ENCODE data around the gene PRDM16.

DNA sequence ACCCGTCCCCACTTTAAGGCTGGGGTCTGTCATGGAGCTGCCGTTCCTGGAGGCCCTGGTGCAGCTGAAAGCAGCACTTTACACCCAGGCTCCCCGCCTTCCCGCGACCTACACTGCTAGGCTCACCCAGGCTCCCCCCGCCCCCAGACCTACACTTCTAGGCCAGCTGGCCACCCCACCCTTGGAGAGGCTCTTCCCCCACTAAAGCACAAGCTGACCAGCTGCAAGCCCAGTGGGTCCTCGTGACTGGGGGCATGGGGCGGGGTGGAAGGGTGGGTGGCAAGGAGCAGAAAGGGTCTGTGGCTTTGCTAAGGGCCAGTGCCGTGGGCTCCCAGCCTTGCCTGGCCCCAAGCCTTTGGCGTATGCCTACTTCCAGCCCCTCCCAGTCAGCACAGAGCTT lies 375.7 kb downstream of the PRDM16 start:
- TF ChIP-seq SP1 (IDR thresholded peaks at IDR 0.05; ENCODE audit: low read depth) = no peak
- TF ChIP-seq, protein P1, sequence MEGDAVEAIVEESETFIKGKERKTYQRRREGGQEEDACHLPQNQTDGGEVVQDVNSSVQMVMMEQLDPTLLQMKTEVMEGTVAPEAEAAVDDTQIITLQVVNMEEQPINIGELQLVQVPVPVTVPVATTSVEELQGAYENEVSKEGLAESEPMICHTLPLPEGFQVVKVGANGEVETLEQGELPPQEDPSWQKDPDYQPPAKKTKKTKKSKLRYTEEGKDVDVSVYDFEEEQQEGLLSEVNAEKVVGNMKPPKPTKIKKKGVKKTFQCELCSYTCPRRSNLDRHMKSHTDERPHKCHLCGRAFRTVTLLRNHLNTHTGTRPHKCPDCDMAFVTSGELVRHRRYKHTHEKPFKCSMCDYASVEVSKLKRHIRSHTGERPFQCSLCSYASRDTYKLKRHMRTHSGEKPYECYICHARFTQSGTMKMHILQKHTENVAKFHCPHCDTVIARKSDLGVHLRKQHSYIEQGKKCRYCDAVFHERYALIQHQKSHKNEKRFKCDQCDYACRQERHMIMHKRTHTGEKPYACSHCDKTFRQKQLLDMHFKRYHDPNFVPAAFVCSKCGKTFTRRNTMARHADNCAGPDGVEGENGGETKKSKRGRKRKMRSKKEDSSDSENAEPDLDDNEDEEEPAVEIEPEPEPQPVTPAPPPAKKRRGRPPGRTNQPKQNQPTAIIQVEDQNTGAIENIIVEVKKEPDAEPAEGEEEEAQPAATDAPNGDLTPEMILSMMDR (IDR thresholded peaks at IDR 0.05 in 2 of 3, conservative IDR thresholded peaks at IDR 0.05 in 1 of 3; ENCODE audit: borderline replicate concordance in 1 of 3, insufficient read depth in 1 of 3, low read depth in 2 of 3, low read length in 2 of 3) = no peak
- no peak for TF ChIP-seq POLR2AphosphoS5 (IDR thresholded peaks at IDR 0.05; ENCODE audit: low read depth, low read length)
